OCI-LY1 (cell line): ENCODE data around the gene SCN10A.

ENCODE experiments used
- H2AFZ ChIP-seq: fragments of 200-600 bp; sonication (generic), shearing (Covaris generic); 2 replicates; pipeline ENCODE4 v1.6.0; 2014; ENCODE audit warnings: antibody characterized with exemption, mild to moderate bottlenecking, low read length
- H3F3A ChIP-seq: fragments of 200-600 bp; sonication (generic), shearing (Covaris generic); 2 replicates; pipeline ENCODE4 v1.6.0; 2014; ENCODE audit warnings: mild to moderate bottlenecking, antibody characterized with exemption, low read length, moderate library complexity; ENCODE audit not compliant: insufficient read depth
- H3K27ac ChIP-seq: fragments of 200-600 bp; sonication (generic); 2 replicates; pipeline ENCODE4 v1.5.1; 2014; ENCODE audit warnings: low read length, mixed run types, mild to moderate bottlenecking, low read depth; ENCODE audit not compliant: poor library complexity, severe bottlenecking
- H3K27me3 ChIP-seq: fragments of 200-600 bp; sonication (generic); 2 replicates; pipeline ENCODE4 v1.6.0; 2014; ENCODE audit warnings: antibody characterized with exemption, mild to moderate bottlenecking, low read length, moderate library complexity; ENCODE audit not compliant: insufficient read depth
- H3K36me3 ChIP-seq: fragments of 200-600 bp; sonication (generic); 2 replicates; pipeline ENCODE4 v1.6.1; 2014; ENCODE audit warnings: mild to moderate bottlenecking, antibody characterized with exemption, low read length, moderate library complexity, mixed read lengths; ENCODE audit not compliant: insufficient read depth
- H3K4me1 ChIP-seq: fragments of 200-600 bp; sonication (generic); 2 replicates; pipeline ENCODE4 v1.5.1; 2014; ENCODE audit warnings: mild to moderate bottlenecking, low read length, moderate library complexity; ENCODE audit not compliant: insufficient read depth, severe bottlenecking
- H3K4me2 ChIP-seq: fragments of 200-600 bp; sonication (generic), shearing (Covaris generic); 2 replicates; pipeline ENCODE4 v1.6.1; 2014; ENCODE audit warnings: low read length
- H3K4me3 ChIP-seq: fragments of 200-600 bp; sonication (generic); 2 replicates; pipeline ENCODE4 v1.5.1; 2014; ENCODE audit warnings: low read length, low read depth, mild to moderate bottlenecking, mixed read lengths; ENCODE audit not compliant: poor library complexity, severe bottlenecking
- H3K79me2 ChIP-seq: fragments of 200-600 bp; shearing (Covaris generic); 2 replicates; pipeline ENCODE4 v1.6.1; 2016; ENCODE audit warnings: mixed run types, low read length, mixed read lengths; ENCODE audit not compliant: insufficient read depth
- H3K9ac ChIP-seq: fragments of 200-600 bp; sonication (generic), shearing (Covaris generic); 2 replicates; pipeline ENCODE4 v1.6.1; 2014; ENCODE audit warnings: mild to moderate bottlenecking, low read length, mixed read lengths
- H3K9me2 ChIP-seq: fragments of 200-600 bp; sonication (generic), shearing (Covaris generic); 2 replicates; pipeline ENCODE4 v1.6.1; 2014; ENCODE audit warnings: low read depth, mild to moderate bottlenecking, low read length, mixed read lengths
- H3K9me3 ChIP-seq: fragments of 200-600 bp; shearing (Covaris generic); 2 replicates; pipeline ENCODE4 v1.6.1; 2014; ENCODE audit warnings: low read length, mixed read lengths
- H4K20me1 ChIP-seq: fragments of 200-600 bp; sonication (generic), shearing (Covaris generic); 2 replicates; pipeline ENCODE4 v1.6.0; 2016; ENCODE audit warnings: mild to moderate bottlenecking, low read length; ENCODE audit not compliant: insufficient read depth
- EZH2 ChIP-seq: fragments of 200-600 bp; sonication (generic), shearing (Covaris generic); IDR thresholded peaks from 2 replicates; pipeline ENCODE4 v1.8.0; 2017; ENCODE audit warnings: borderline replicate concordance, mixed run types, mild to moderate bottlenecking, antibody characterized with exemption, low read length, moderate library complexity, mixed read lengths
- TF ChIP-seq, protein P1 (sequence below): fragments of 200-600 bp; sonication (generic), shearing (Covaris generic); IDR thresholded peaks from 2 replicates; pipeline ENCODE4 v1.5.1; 2017; ENCODE audit warnings: mild to moderate bottlenecking, antibody characterized with exemption, low read length, moderate library complexity, mixed read lengths

SCN10A gene

DNA sequence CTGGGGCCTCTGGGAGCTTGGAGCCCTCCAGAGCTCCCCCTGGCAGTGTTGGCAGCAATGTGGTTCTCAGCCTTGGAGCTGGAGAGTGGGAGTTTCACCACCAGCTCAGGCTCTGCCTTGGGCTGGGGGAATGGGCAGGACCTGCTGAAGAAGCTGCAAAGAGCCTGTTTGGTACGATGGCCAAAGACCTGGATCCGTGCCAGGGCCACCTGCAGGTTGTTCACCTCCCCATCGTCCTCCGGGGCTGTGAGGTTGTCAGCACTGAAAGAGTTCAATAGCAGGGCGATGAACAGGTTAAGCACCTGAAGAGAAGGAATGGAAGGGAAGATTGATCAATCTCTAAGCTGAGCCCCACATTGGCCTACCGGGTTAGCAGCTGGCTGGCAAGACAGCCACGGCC, 89.3 kb downstream of the SCN10A start:
- H3K4me2 ChIP-seq: no peak overlapping the region
- H2AFZ ChIP-seq: no peak overlapping the region
- no peak for TF ChIP-seq EZH2
- TF ChIP-seq, protein P1, sequence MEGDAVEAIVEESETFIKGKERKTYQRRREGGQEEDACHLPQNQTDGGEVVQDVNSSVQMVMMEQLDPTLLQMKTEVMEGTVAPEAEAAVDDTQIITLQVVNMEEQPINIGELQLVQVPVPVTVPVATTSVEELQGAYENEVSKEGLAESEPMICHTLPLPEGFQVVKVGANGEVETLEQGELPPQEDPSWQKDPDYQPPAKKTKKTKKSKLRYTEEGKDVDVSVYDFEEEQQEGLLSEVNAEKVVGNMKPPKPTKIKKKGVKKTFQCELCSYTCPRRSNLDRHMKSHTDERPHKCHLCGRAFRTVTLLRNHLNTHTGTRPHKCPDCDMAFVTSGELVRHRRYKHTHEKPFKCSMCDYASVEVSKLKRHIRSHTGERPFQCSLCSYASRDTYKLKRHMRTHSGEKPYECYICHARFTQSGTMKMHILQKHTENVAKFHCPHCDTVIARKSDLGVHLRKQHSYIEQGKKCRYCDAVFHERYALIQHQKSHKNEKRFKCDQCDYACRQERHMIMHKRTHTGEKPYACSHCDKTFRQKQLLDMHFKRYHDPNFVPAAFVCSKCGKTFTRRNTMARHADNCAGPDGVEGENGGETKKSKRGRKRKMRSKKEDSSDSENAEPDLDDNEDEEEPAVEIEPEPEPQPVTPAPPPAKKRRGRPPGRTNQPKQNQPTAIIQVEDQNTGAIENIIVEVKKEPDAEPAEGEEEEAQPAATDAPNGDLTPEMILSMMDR: no peak

DNA sequence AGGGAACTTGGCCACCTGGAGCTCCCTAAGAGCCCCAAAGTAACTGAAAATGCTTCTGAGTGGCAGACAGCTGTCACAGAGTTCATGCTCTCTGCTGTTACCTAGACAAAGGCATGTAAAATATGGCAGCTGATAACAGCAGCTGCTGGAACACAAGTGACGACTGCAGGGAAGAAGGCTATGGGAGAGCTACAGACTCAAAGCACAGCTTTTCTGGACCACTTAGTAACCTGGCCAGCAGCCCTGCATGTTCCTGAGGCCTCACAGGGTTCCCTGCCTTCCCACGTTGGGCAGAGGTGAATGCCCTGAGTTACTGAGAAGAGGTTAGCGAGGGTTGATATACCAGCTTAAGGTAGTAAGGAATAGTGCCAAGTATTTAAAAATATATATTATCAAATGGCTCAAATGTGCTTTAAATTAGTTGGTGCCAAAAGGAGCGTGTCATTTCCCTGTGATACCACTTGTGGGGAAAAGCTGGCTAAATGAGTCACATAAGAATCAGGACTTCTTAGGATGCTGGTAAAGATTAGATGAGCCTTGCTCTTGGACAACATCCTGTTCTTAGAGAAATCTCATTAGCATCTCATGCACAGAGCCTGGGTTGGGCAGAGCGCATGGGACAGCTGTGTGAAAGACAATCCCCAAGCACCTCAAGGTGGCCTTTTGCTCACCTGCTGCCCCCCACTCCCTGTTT, 90.1 kb downstream of the SCN10A start:
- Histone ChIP-seq H3K36me3 (no peaks in the 10 kb centered on the region), H3K4me2 (no peak overlapping the region), H3K27ac (no peak overlapping the region), H3K9me2 (no peaks in the 10 kb centered on the region), H3F3A (no peaks in the 10 kb centered on the region), H3K27me3 (no peaks in the 10 kb centered on the region), H3K9ac (no peak overlapping the region), H3K4me3 (no peak overlapping the region), H3K9me3 (no peaks in the 10 kb centered on the region), H3K4me1 (no peaks in the 10 kb centered on the region), H4K20me1 (no peaks in the 10 kb centered on the region), H3K79me2 (no peaks in the 10 kb centered on the region), H2AFZ (no peak overlapping the region)
- TF ChIP-seq, protein P1: no peak
- no peak for TF ChIP-seq EZH2

More for the DNA sequence above, 89.3 kb downstream of the SCN10A start:
- no peak overlapping the region for H3K9ac ChIP-seq
- no peaks in the 10 kb centered on the region for H3K79me2 ChIP-seq
- no peaks in the 10 kb centered on the region for H4K20me1 ChIP-seq
- no peak overlapping the region for H3K27ac ChIP-seq
- no peaks in the 10 kb centered on the region for H3K36me3 ChIP-seq
- no peaks in the 10 kb centered on the region for H3K9me3 ChIP-seq
- no peaks in the 10 kb centered on the region for H3K4me1 ChIP-seq
- H3K4me3 ChIP-seq: no peak overlapping the region
- H3K9me2 ChIP-seq: no peaks in the 10 kb centered on the region
- H3K27me3 ChIP-seq: no peaks in the 10 kb centered on the region
- H3F3A ChIP-seq: no peaks in the 10 kb centered on the region

DNA sequence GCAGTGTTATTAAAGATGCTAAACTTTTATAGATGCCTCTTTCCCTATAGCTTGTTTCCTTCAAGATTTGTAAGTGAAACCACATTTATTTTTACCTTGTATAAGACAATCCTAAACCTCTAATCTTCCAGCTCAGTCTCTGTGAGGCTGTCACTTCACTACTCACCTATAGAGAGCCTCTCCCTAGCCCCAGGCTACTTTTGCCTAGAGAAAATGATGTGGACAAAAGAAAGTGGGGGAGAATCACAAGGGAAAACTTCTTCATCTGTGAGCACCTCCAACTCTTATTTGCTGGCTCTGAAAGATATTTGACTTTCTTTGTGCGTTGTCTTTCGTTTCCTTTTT, 91.7 kb downstream of the SCN10A start:
- H3K9ac ChIP-seq: no peak overlapping the region
- H3K9me3 ChIP-seq: no peaks in the 10 kb centered on the region
- H3K79me2 ChIP-seq: no peaks in the 10 kb centered on the region
- H3K4me2 ChIP-seq: no peak overlapping the region
- TF ChIP-seq EZH2: no peak
- TF ChIP-seq, protein P1: no peak
- no peak overlapping the region for H2AFZ ChIP-seq
- H3K4me3 ChIP-seq: no peak overlapping the region
- no peaks in the 10 kb centered on the region for H3F3A ChIP-seq
- no peak overlapping the region for H3K27ac ChIP-seq
- H3K9me2 ChIP-seq: no peaks in the 10 kb centered on the region
- H3K27me3 ChIP-seq: no peaks in the 10 kb centered on the region
- no peaks in the 10 kb centered on the region for H3K4me1 ChIP-seq
- H3K36me3 ChIP-seq: no peaks in the 10 kb centered on the region
- H4K20me1 ChIP-seq: no peaks in the 10 kb centered on the region
